Measurements from ENCODE around the gene CLK4. TPM values are rescaled to one million over a fixed set of nuclear protein-coding genes. Genes with fewer than 3 reads are reported as not detected.

CLK4 gene
- total and polyA plus RNA-seq, 2 experiments from 2014 or later = 15.3 to 18.1 TPM

DNA sequence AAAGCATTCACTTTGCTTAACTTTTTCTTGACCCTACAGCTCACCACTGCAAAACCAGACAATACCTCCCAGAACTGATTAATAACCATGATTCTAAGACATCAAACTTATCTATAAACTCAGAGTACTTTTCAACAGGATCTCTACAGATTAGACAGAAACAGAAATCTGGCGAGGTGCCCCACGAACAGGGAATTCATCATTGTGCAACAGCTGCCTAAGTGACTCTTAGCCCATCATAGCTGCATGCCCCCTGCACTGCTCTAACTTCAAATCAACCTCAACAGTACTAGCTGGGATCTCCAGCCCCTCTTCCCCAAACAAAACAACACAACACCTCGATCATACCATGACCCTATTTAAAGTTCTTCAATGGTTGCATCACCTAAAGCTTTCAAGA, 20.6 kb downstream of the CLK4 start:
- H3K27me3 Mint-ChIP-seq (ENCODE audit: insufficient read depth, low read depth, poor library complexity) = peaks cover 2% of the 10 kb centered on the region
- Histone ChIP-seq H4K20me1 (replicated peaks; ENCODE audit: insufficient read depth) (no peaks in the 10 kb centered on the region; the same call in 1 of the 2 replicates), H3K79me2 (replicated peaks; ENCODE audit: insufficient read depth) (no peaks in the 10 kb centered on the region), H3F3A (replicated peaks; ENCODE audit: low read depth) (no peaks in the 10 kb centered on the region), H2AFZ (no peak overlapping the region), H3K9me2 (ENCODE audit: insufficient read depth) (no peaks in the 10 kb centered on the region), H3K27ac (ENCODE audit: low read depth) (no peak overlapping the region), H3K4me2 (no peak overlapping the region), H3K4me1 (ENCODE audit: insufficient read depth) (no peaks in the 10 kb centered on the region), H3K4me3 (no peak overlapping the region), H3K27me3 (ENCODE audit: insufficient read depth) (no peaks in the 10 kb centered on the region), H3K36me3 (ENCODE audit: insufficient read depth) (peaks cover 56% of the 10 kb centered on the region)
- no peak for DNase-seq (ENCODE audit: low spot score)
- TF ChIP-seq EZH2phosphoT487 (IDR thresholded peaks at IDR 0.05; ENCODE audit: unreplicated experiment) (no peak), REST (IDR thresholded peaks at IDR 0.05; ENCODE audit: unreplicated experiment) (no peak), POLR2AphosphoS5 (IDR thresholded peaks at IDR 0.05; ENCODE audit: low read depth) (no peak), JUNB (IDR thresholded peaks at IDR 0.05; ENCODE audit: unreplicated experiment) (no peak), ZNF114 (CRISPR knock-in tag; IDR thresholded peaks at IDR 0.05) (no peak), CREB1 (CRISPR knock-in tag; IDR thresholded peaks at IDR 0.05; ENCODE audit: low read depth) (no peak), NANOG (IDR thresholded peaks at IDR 0.05; ENCODE audit: borderline replicate concordance) (no peak)
- no peak overlapping the region for H3K27ac Mint-ChIP-seq
- H3K4me3 Mint-ChIP-seq = no peak overlapping the region
- peaks cover 85% of the 10 kb centered on the region for H3K36me3 Mint-ChIP-seq (ENCODE audit: low read depth)
- peaks cover 15% of the 10 kb centered on the region; the same call in 2 of the 3 replicates for H3K9me3 Mint-ChIP-seq
- no peaks in the 10 kb centered on the region for H3K4me1 Mint-ChIP-seq
- no peak for ATAC-seq

DNA sequence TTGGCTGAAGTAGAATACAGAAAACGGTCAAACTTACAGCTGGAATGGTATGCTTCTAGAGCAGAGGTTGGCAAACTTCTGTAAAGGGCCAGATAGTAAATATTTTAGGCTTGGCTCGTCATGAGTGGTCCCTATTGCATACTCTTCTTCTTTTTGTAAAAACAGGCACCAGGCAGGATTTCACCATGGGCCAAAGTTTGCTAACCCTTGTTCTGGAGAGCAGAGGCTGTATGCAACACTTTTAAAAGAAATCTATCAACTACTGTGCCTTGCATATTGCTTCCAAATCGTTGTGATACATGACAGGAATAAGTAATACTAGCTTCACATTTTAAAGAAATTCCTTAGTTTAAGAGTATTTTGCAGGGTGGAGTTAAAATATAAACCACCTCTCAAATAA, 21.1 kb downstream of the CLK4 start:
- Mint-ChIP-seq H3K27me3 (ENCODE audit: insufficient read depth, low read depth, poor library complexity) (peaks cover 2% of the 10 kb centered on the region), H3K9me3 (peaks cover 15% of the 10 kb centered on the region; the same call in 2 of the 3 replicates), H3K36me3 (ENCODE audit: low read depth) (peaks cover 85% of the 10 kb centered on the region), H3K4me3 (no peak overlapping the region), H3K27ac (no peak overlapping the region), H3K4me1 (no peaks in the 10 kb centered on the region)
- Histone ChIP-seq H3K4me3 (no peak overlapping the region), H3F3A (replicated peaks; ENCODE audit: low read depth) (no peaks in the 10 kb centered on the region), H3K9me2 (ENCODE audit: insufficient read depth) (no peaks in the 10 kb centered on the region), H2AFZ (no peak overlapping the region), H3K27me3 (ENCODE audit: insufficient read depth) (no peaks in the 10 kb centered on the region), H3K4me2 (no peak overlapping the region), H3K79me2 (replicated peaks; ENCODE audit: insufficient read depth) (no peaks in the 10 kb centered on the region), H3K4me1 (ENCODE audit: insufficient read depth) (no peaks in the 10 kb centered on the region), H3K27ac (ENCODE audit: low read depth) (no peak overlapping the region), H3K36me3 (ENCODE audit: insufficient read depth) (peaks cover 51% of the 10 kb centered on the region), H4K20me1 (replicated peaks; ENCODE audit: insufficient read depth) (no peaks in the 10 kb centered on the region; the same call in 1 of the 2 replicates)
- DNase-seq (ENCODE audit: low spot score) = no peak
- ATAC-seq = no peak
- TF ChIP-seq ETS1 (IDR thresholded peaks at IDR 0.05) (no peak), ZNF462 (CRISPR knock-in tag; IDR thresholded peaks at IDR 0.05) (no peak), POLR2AphosphoS5 (IDR thresholded peaks at IDR 0.05; ENCODE audit: low read depth) (no peak)

Measured in GM23338 (cell line).